Measurements from ENCODE around the gene MYL3. TPM values are rescaled to one million over a fixed set of nuclear protein-coding genes. Genes with fewer than 3 reads are reported as not detected.

MYL3 gene
- polyA plus RNA-seq, 4 donors, result 1.4 to 81.6 (median 24.2) TPM

GRCh38 chr3:46897031-46897430 is 33.8 kb upstream of the MYL3 start:
- no peaks in the 10 kb centered on the region for H3K36me3 ChIP-seq (ENCODE audit: control insufficient read depth in 3 of 3, insufficient read depth in 2 of 3, low read depth in 1 of 3, low read length in 3 of 3)
- H3K27me3 ChIP-seq (ENCODE audit: control insufficient read depth in 3 of 3, insufficient read depth in 3 of 3, low read length in 3 of 3), result peaks cover under 1 to 39% (median 4%) of the 10 kb centered on the region in 3 donors
- H3K4me3 ChIP-seq (ENCODE audit: low read depth in 1 of 3, low read length in 3 of 3), result no peak overlapping the region
- H3K9me3 ChIP-seq (ENCODE audit: control insufficient read depth in 2 of 2, insufficient read depth in 1 of 2, low read depth in 1 of 2, low read length in 1 of 2), result no peaks in the 10 kb centered on the region
- WGBS, 3 donors, result 88 to 96% (median 93%) methylated on average over 2 of the region's 2 CpGs
- FAIRE-seq (no peak), DNase-seq (no peak)
- H3K4me1 ChIP-seq (ENCODE audit: control insufficient read depth in 3 of 3, insufficient read depth in 2 of 3, low read depth in 1 of 3, low read length in 2 of 3), result peaks cover 0 to 10% (median 0%) of the 10 kb centered on the region in 3 donors
- no peak overlapping the region for H3K27ac ChIP-seq (ENCODE audit: low read depth in 1 of 3, low read length in 2 of 3)

- 68 to 85% (median 74%) methylated on average over 5 of the region's 5 CpGs for WGBS, 3 donors
- Histone ChIP-seq H3K36me3 (ENCODE audit: control insufficient read depth in 3 of 3, insufficient read depth in 2 of 3, low read depth in 1 of 3, low read length in 3 of 3) (no peaks in the 10 kb centered on the region), H3K27me3 (ENCODE audit: control insufficient read depth in 3 of 3, insufficient read depth in 3 of 3, low read length in 3 of 3) (peaks cover 3 to 45% (median 4%) of the 10 kb centered on the region in 3 donors), H3K9me3 (ENCODE audit: control insufficient read depth in 2 of 2, insufficient read depth in 1 of 2, low read depth in 1 of 2, low read length in 1 of 2) (no peaks in the 10 kb centered on the region), H3K4me3 (ENCODE audit: low read depth in 1 of 3, low read length in 3 of 3) (no peak overlapping the region), H3K27ac (ENCODE audit: low read depth in 1 of 3, low read length in 2 of 3) (no peak overlapping the region), H3K4me1 (ENCODE audit: control insufficient read depth in 3 of 3, insufficient read depth in 2 of 3, low read depth in 1 of 3, low read length in 2 of 3) (peaks cover 0 to 13% (median 0%) of the 10 kb centered on the region in 3 donors)
- FAIRE-seq (no peak), DNase-seq (no peak)
These were observed 33.1 kb upstream of the MYL3 start for GRCh38 chr3:46896386-46896785.

DNA sequence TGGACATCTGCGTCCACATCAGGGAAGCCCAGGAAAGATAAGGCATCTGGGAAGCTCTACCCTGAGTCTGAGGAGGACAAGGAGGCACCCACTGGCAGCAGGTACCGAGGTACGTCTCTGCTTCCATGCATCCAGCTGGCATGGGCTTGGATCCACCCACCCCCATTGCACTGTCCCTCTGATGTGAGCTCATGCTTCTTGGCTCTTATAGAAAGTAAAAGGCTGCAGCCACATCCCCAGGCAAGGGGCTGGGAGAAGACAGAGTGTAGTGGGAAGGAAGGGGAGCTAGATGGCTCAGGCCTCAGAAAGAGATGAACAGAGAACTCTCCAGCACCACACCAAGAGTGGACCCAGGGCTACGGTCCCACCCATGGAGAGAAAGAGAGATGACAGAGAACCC is 32.5 kb upstream of the MYL3 start:
- Histone ChIP-seq H3K27ac (ENCODE audit: low read depth in 1 of 3, low read length in 2 of 3) (no peak overlapping the region), H3K36me3 (ENCODE audit: control insufficient read depth in 3 of 3, insufficient read depth in 2 of 3, low read depth in 1 of 3, low read length in 3 of 3) (no peaks in the 10 kb centered on the region), H3K9me3 (ENCODE audit: control insufficient read depth in 2 of 2, insufficient read depth in 1 of 2, low read depth in 1 of 2, low read length in 1 of 2) (no peaks in the 10 kb centered on the region), H3K4me3 (ENCODE audit: low read depth in 1 of 3, low read length in 3 of 3) (no peak overlapping the region), H3K4me1 (ENCODE audit: control insufficient read depth in 3 of 3, insufficient read depth in 2 of 3, low read depth in 1 of 3, low read length in 2 of 3) (peaks cover 0 to 13% (median 0%) of the 10 kb centered on the region in 3 donors), H3K27me3 (ENCODE audit: control insufficient read depth in 3 of 3, insufficient read depth in 3 of 3, low read length in 3 of 3) (peaks cover 3 to 49% (median 4%) of the 10 kb centered on the region in 3 donors)
- WGBS, 3 donors, result 78 to 84% (median 79%) methylated on average over 4 of the region's 4 CpGs
- no peak for DNase-seq
- no peak for FAIRE-seq

DNA sequence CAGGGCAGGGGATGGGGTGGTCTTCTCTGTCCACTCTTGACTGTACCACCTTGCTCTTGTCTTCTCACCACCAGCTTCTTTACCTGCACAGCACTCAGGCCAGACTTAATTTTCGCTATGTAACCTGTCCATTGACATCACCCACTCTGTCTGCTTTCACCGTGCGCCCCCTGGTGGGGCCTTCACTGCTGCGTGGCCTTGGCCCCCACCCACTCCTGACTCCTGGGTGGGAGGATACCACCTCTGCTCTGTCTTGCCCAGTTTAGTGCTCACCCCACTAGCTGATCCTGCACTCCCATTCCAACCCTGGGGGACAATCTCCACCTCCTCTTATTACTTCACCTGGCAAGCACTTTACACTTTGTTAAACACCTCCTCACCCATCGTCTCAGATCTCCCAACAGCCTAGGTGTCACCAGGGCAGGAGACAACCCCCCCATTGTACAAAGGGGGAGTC is 32.0 kb upstream of the MYL3 start:
- Histone ChIP-seq H3K27ac (ENCODE audit: low read depth in 1 of 3, low read length in 2 of 3) (no peak overlapping the region), H3K9me3 (ENCODE audit: control insufficient read depth in 2 of 2, insufficient read depth in 1 of 2, low read depth in 1 of 2, low read length in 1 of 2) (no peaks in the 10 kb centered on the region), H3K36me3 (ENCODE audit: control insufficient read depth in 3 of 3, insufficient read depth in 2 of 3, low read depth in 1 of 3, low read length in 3 of 3) (no peaks in the 10 kb centered on the region), H3K27me3 (ENCODE audit: control insufficient read depth in 3 of 3, insufficient read depth in 3 of 3, low read length in 3 of 3) (peaks cover 3 to 49% (median 4%) of the 10 kb centered on the region in 3 donors), H3K4me1 (ENCODE audit: control insufficient read depth in 3 of 3, insufficient read depth in 2 of 3, low read depth in 1 of 3, low read length in 2 of 3) (peaks cover 0 to 13% (median 0%) of the 10 kb centered on the region in 3 donors), H3K4me3 (ENCODE audit: low read depth in 1 of 3, low read length in 3 of 3) (no peak overlapping the region)
- DNase-seq (peak; percentile 55 to 81), FAIRE-seq (no peak)
- WGBS, 3 donors, result 5 to 19% (median 14%) methylated on average over 5 of the region's 5 CpGs

DNA sequence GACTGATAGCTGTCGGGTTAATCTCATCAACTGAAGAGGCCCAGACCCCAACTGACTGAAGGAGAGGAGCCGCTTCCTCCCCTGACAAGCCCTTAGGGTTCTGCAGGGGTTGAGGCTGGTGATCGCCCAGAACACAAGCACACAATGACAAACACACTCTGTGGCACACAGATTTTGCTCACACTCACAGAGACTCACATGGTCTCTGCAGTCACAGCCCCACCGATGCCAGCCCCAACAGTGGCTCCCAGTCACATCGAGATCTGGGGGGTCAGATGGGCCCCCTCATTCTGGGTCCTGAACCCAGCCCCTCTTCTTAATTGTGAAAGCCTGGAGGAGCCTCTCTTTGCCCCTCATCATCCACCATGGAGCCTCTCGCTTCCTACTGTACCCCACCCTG is 31.0 kb upstream of the MYL3 start:
- no peak for DNase-seq

GRCh38 chr3:46893763-46894162 is 30.5 kb upstream of the MYL3 start:
- WGBS, 3 donors, result 26 to 62% (median 44%) methylated on average over 9 of the region's 9 CpGs
- DNase-seq (no peak), FAIRE-seq (no peak)
- Histone ChIP-seq H3K9me3 (ENCODE audit: control insufficient read depth in 2 of 2, insufficient read depth in 1 of 2, low read depth in 1 of 2, low read length in 1 of 2) (no peaks in the 10 kb centered on the region), H3K27me3 (ENCODE audit: control insufficient read depth in 3 of 3, insufficient read depth in 3 of 3, low read length in 3 of 3) (peaks cover 3 to 54% (median 4%) of the 10 kb centered on the region in 3 donors), H3K36me3 (ENCODE audit: control insufficient read depth in 3 of 3, insufficient read depth in 2 of 3, low read depth in 1 of 3, low read length in 3 of 3) (no peaks in the 10 kb centered on the region), H3K27ac (ENCODE audit: low read depth in 1 of 3, low read length in 2 of 3) (no peak overlapping the region), H3K4me3 (ENCODE audit: low read depth in 1 of 3, low read length in 3 of 3) (no peak overlapping the region), H3K4me1 (ENCODE audit: control insufficient read depth in 3 of 3, insufficient read depth in 2 of 3, low read depth in 1 of 3, low read length in 2 of 3) (peaks cover 0 to 20% (median 0%) of the 10 kb centered on the region in 3 donors)

More for the DNA sequence above, 31.0 kb upstream of the MYL3 start:
- Histone ChIP-seq H3K27me3 (ENCODE audit: control insufficient read depth in 3 of 3, insufficient read depth in 3 of 3, low read length in 3 of 3) (peaks cover 3 to 55% (median 4%) of the 10 kb centered on the region in 3 donors), H3K36me3 (ENCODE audit: control insufficient read depth in 3 of 3, insufficient read depth in 2 of 3, low read depth in 1 of 3, low read length in 3 of 3) (no peaks in the 10 kb centered on the region), H3K9me3 (ENCODE audit: control insufficient read depth in 2 of 2, insufficient read depth in 1 of 2, low read depth in 1 of 2, low read length in 1 of 2) (no peaks in the 10 kb centered on the region), H3K4me1 (ENCODE audit: control insufficient read depth in 3 of 3, insufficient read depth in 2 of 3, low read depth in 1 of 3, low read length in 2 of 3) (peaks cover 0 to 20% (median 0%) of the 10 kb centered on the region in 3 donors), H3K4me3 (ENCODE audit: low read depth in 1 of 3, low read length in 3 of 3) (no peak overlapping the region), H3K27ac (ENCODE audit: low read depth in 1 of 3, low read length in 2 of 3) (no peak overlapping the region)
- 71 to 90% (median 80%) methylated on average over 6 of the region's 6 CpGs for WGBS, 3 donors
- no peak for FAIRE-seq

GRCh38 chr3:46893146-46893748 is 30.0 kb upstream of the MYL3 start:
- Histone ChIP-seq H3K4me3 (ENCODE audit: low read depth in 1 of 3, low read length in 3 of 3) (no peak overlapping the region), H3K9me3 (ENCODE audit: control insufficient read depth in 2 of 2, insufficient read depth in 1 of 2, low read depth in 1 of 2, low read length in 1 of 2) (no peaks in the 10 kb centered on the region), H3K27me3 (ENCODE audit: control insufficient read depth in 3 of 3, insufficient read depth in 3 of 3, low read length in 3 of 3) (peaks cover under 1 to 51% (median 3%) of the 10 kb centered on the region in 3 donors), H3K4me1 (ENCODE audit: control insufficient read depth in 3 of 3, insufficient read depth in 2 of 3, low read depth in 1 of 3, low read length in 2 of 3) (peaks cover 0 to 20% (median 0%) of the 10 kb centered on the region in 3 donors), H3K36me3 (ENCODE audit: control insufficient read depth in 3 of 3, insufficient read depth in 2 of 3, low read depth in 1 of 3, low read length in 3 of 3) (no peaks in the 10 kb centered on the region), H3K27ac (ENCODE audit: low read depth in 1 of 3, low read length in 2 of 3) (no peak overlapping the region)
- FAIRE-seq (no peak), DNase-seq (no peak)
- WGBS, 3 donors, result 54 to 72% (median 58%) methylated on average over 6 of the region's 6 CpGs

GRCh38 chr3:46892285-46893145 is 29.3 kb upstream of the MYL3 start:
- 4 to 7% (median 5%) methylated on average over 57 to 58 of the region's 58 CpGs for WGBS, 3 donors
- H3K4me1 ChIP-seq (ENCODE audit: control insufficient read depth in 3 of 3, insufficient read depth in 2 of 3, low read depth in 1 of 3, low read length in 2 of 3), result peaks cover 0 to 20% (median 0%) of the 10 kb centered on the region in 3 donors
- H3K9me3 ChIP-seq (ENCODE audit: control insufficient read depth in 2 of 2, insufficient read depth in 1 of 2, low read depth in 1 of 2, low read length in 1 of 2), result no peaks in the 10 kb centered on the region
- FAIRE-seq (no peak), DNase-seq (peak; percentile 38 to 75)
- peaks cover 0 to 44% (median 3%) of the 10 kb centered on the region in 3 donors for H3K27me3 ChIP-seq (ENCODE audit: control insufficient read depth in 3 of 3, insufficient read depth in 3 of 3, low read length in 3 of 3)
- peak overlapping the region in 2 of 3 donors; percentile 9 to 31 for H3K4me3 ChIP-seq (ENCODE audit: low read depth in 1 of 3, low read length in 3 of 3)
- H3K27ac ChIP-seq (ENCODE audit: low read depth in 1 of 3, low read length in 2 of 3), result no peak overlapping the region
- H3K36me3 ChIP-seq (ENCODE audit: control insufficient read depth in 3 of 3, insufficient read depth in 2 of 3, low read depth in 1 of 3, low read length in 3 of 3), result no peaks in the 10 kb centered on the region

All from small intestine (tissue), 7 donors.